GM12864 (cell line): ENCODE results near the gene FAM180A.

ENCODE experiments used
- DNase-seq: peaks from one replicate; pipeline ENCODE4 v3.0.0-alpha.2; 2011; ENCODE audit warnings: low read depth
- H3K4me3 ChIP-seq: 2 replicates; pipeline ENCODE4 v1.5.1; 2011; ENCODE audit warnings: mild to moderate bottlenecking, low read depth, low read length, control low read depth
- CTCF ChIP-seq: IDR thresholded peaks from 2 replicates; pipeline ENCODE4 v1.5.1; 2011; ENCODE audit warnings: low read depth, mild to moderate bottlenecking, moderate library complexity, low read length, control low read depth, inconsistent platforms; ENCODE audit errors: missing control alignments

Gene FAM180A

DNA sequence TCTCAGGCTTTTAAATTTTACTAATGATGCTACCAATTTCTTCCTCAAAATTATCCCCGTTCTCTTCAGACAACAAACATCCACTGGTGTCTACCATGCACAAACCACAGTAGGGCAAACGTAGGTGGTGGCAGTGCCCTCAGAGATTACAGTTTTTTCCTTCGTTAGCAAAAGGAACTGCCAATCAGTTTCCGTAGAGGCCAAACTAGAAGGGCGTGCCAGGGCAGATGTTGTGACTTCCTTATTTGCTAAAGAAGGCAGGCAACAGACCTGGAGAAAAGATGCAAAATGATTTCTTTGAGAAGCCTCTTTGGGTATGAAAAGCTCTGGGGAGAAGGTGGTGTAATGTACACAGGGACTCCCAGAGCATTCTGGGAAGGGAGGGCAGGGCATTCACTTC lies 7.6 kb upstream of the FAM180A start:
- H3K4me3 ChIP-seq = no peak overlapping the region
- no peak for TF ChIP-seq CTCF
- DNase-seq = no peak

DNA sequence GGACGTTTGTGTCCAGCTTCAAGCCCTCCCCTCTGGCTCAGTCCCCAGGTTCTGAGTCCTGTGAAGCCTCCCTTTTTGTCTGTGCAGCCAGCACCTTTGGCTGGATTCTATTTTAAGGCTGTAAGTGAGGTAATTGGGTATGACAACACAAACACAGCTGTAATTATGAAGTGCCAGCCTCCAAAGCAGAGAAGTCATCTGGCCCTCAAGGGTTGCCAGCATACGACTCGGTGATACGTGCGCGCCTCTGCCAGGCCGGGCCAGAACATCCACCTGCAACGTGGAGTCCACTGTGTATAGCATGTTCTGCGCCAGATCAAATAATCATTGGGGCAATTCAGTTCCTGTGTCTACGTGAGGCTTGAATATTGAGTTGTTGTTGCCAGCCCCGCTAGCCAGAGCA lies 6.7 kb upstream of the FAM180A start:
- H3K4me3 ChIP-seq = no peak overlapping the region
- no peak for TF ChIP-seq CTCF
- DNase-seq = no peak

DNA sequence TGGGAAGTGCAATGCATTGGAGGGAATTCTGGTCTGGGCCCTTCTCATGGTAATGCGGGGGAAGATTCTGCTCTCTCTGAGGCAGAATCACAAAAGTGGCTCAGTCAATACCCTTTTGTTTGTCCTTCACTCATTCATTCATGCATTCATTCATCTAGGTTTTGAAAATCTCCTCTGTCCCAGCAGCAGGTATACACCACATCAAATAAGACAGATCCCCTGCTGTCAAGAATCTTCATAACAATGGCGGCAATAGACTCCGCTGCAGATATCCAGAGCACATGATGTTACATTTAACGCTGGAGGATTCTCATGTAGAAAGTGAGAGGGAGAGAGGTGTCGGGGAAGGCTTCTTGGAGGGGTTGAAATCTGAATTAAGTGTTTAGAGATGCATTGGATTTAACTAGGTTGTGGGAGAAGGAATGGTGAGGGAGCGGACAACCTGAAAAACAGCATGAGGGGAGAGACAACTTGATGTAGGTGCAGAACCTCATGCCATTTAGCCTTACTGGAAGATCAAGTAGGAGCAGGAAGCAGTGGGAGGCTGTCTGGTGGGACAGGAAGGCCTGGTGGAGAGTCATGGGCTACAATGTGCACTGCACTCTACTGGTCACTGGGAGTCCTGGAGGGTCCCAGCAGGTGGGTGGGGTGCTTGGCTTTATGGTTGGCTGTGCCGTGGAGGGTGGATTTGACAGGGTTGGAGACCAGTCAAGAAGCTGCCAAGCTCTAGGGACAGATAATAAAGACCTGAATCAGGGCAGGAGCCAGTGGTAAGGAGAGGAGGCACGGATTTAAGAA lies 5.2 kb upstream of the FAM180A start:
- no peak for TF ChIP-seq CTCF
- H3K4me3 ChIP-seq = no peak overlapping the region
- DNase-seq = no peak

DNA sequence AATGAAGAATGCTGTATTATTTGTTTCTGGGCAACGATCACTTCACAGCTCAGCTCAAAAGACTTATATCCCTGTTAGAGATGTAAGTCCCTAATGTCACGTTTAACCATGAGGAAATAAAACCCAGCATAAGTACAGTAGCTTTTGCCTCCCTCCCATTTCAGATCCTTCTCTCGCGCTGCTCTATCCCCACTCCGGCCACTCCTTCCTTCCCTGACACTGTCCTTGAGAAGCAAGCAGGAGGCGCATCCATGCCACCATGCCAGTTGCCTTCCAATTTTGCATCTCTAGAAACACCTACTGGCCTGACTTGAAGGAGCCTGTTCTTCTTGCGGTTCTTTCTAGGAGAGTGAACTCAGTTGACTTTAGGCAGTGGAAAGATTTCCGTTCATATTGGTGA lies 1.2 kb downstream of the FAM180A start:
- TF ChIP-seq CTCF = no peak
- no peak for DNase-seq
- H3K4me3 ChIP-seq = no peak overlapping the region

- no peak overlapping the region for H3K4me3 ChIP-seq
- TF ChIP-seq CTCF = no peak
- DNase-seq = no peak
These were observed 2.8 kb downstream of the FAM180A start for GRCh38 chr7:135745703-135746312.

DNA sequence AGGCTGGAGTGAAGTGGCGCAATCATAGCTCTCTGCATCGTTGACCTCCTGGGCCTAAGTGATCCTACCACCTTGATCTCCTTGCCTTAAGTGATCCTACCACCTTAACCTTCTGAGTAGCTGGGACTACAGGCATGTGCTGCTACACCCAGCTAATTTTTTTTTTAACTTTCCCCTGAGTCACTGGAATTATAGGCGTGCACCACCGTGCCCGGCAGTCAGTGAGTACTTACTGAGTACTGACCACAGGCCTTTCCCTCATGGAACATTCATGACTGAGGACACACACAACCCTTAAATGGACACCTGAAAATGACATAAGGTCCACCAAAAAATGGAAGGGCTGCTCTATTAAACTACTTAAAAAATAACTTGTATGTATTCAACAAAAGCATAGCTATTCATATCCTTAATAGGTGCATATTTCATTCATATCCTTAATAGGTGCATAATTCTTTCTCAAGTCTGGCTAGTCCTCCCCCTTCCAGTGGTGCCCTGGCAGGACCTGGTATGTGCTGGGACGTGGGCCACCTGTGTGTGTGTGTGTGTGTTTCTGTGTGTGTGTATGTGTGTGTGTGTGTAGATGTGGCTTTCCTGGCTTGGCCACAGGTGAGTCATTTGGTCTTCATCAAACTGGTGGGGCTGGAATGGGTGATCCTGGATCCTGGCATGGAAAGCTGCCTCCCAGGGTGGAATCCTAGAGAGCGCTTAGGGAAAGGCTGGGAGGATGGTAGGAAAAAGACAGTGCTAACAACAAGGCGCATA lies 3.5 kb downstream of the FAM180A start:
- TF ChIP-seq CTCF = no peak

More for the DNA sequence above, 3.5 kb downstream of the FAM180A start:
- DNase-seq = no peak
- no peak overlapping the region for H3K4me3 ChIP-seq
